Gastroesophageal sphincter (tissue), 4 donors: Measurements from ENCODE around the gene SLC39A12. TPM values are rescaled to one million over a fixed set of nuclear protein-coding genes. Genes with fewer than 3 reads are reported as not detected.

Experiments used
- ATAC-seq: fragments of 150-250 bp; one replicate; pipeline ENCODE4 v1.9.1; 2016; ENCODE audit warnings: mild to moderate bottlenecking, moderate library complexity
- H3K27ac ChIP-seq, 4 donors: fragments of 200-600 bp; sonication (generic) in 3 of 4; 1 replicate in 3 of 4; 2 replicates in 1 of 4; pipeline ENCODE4 v1.5.1; 2016 to 2019
- H3K27me3 ChIP-seq: fragments of 200-600 bp; sonication (generic); one replicate; pipeline ENCODE4 v1.5.1; 2019
- H3K36me3 ChIP-seq, 2 donors: fragments of 200-600 bp; sonication (generic); one replicate each; pipeline ENCODE4 v1.5.1; 2019; ENCODE audit warnings: control low read depth in 1 of 2
- H3K4me1 ChIP-seq, 3 donors: fragments of 200-600 bp; sonication (generic); 1 replicate in 2 of 3; 2 replicates in 1 of 3; pipeline ENCODE4 v1.5.1; 2016 to 2019; ENCODE audit warnings: control low read depth in 2 of 3
- H3K4me3 ChIP-seq, 2 donors: fragments of 200-600 bp; sonication (generic); one replicate each; pipeline ENCODE4 v1.5.1; 2019; ENCODE audit warnings: mild to moderate bottlenecking in 1 of 2, moderate library complexity in 1 of 2
- H3K9me3 ChIP-seq, 3 donors: fragments of 200-600 bp; sonication (generic); one replicate each; pipeline ENCODE4 v1.5.1; 2017 to 2019; ENCODE audit warnings: control low read depth in 2 of 3
- EP300 ChIP-seq: sonication (generic); formaldehyde crosslinking; IDR thresholded peaks from one replicate; pipeline ENCODE4 v1.6.1; 2017; ENCODE audit warnings: antibody characterized with exemption, mild to moderate bottlenecking
- POLR2A ChIP-seq, 2 donors: fragments of 450-650 bp; IDR thresholded peaks; one replicate each; pipeline ENCODE4 v1.6.1; 2017; ENCODE audit warnings: antibody characterized with exemption in 2 of 2, mild to moderate bottlenecking in 2 of 2, moderate library complexity in 1 of 2
- POLR2AphosphoS5 ChIP-seq: sonication (generic); formaldehyde crosslinking; IDR thresholded peaks from one replicate; pipeline ENCODE4 v1.6.1; 2017; ENCODE audit warnings: antibody characterized with exemption
- WGBS, 2 donors: methylation state at CpG; one replicate each; pipeline ENCODE4 v1.1.5; 2018; ENCODE audit warnings: low coverage in 1 of 2; 5-methylcytosine and 5-hydroxymethylcytosine counted together
- total RNA-seq, 4 donors: library from RNA; depleted of rRNA; stranded (reverse); fragments of >200 nt; gene quantifications; one replicate each; pipeline ENCODE4 v1.1.0, GENCODE V29; 2016
- TF ChIP-seq, protein P1 (sequence below), 4 experiments: fragments of 200-600 bp in 2 of 4; fragments of 450-650 bp in 2 of 4; sonication (generic) in 1 of 4; IDR thresholded peaks; one replicate each; pipeline ENCODE4 v1.5.1; 2017 to 2019; ENCODE audit warnings: antibody characterized with exemption in 4 of 4, mild to moderate bottlenecking in 2 of 4, moderate library complexity in 2 of 4

The SLC39A12 gene
- total RNA-seq, 4 donors from 2014 or later, result 0.12 TPM; not detected in 3

- Histone ChIP-seq H3K4me1 (peaks cover 0 to 9% (median 0%) of the 10 kb centered on the region in 3 donors), H3K4me3 (no peak overlapping the region), H3K9me3 (no peaks in the 10 kb centered on the region), H3K27ac (no peak overlapping the region), H3K36me3 (no peaks in the 10 kb centered on the region), H3K27me3 (no peaks in the 10 kb centered on the region)
- WGBS, 2 donors, result 61 to 70% methylated on average over 5 to 7 of the region's 8 CpGs
- ATAC-seq, result no peak
- TF ChIP-seq POLR2A (IDR thresholded peaks at IDR 0.05) (no peak), POLR2AphosphoS5 (no peak)
These were observed 93.4 kb downstream of the SLC39A12 start for GRCh38 chr10:18044976-18045720.

GRCh38 chr10:18056583-18056982 lies 104.9 kb downstream of the SLC39A12 start:
- TF ChIP-seq, protein P1, sequence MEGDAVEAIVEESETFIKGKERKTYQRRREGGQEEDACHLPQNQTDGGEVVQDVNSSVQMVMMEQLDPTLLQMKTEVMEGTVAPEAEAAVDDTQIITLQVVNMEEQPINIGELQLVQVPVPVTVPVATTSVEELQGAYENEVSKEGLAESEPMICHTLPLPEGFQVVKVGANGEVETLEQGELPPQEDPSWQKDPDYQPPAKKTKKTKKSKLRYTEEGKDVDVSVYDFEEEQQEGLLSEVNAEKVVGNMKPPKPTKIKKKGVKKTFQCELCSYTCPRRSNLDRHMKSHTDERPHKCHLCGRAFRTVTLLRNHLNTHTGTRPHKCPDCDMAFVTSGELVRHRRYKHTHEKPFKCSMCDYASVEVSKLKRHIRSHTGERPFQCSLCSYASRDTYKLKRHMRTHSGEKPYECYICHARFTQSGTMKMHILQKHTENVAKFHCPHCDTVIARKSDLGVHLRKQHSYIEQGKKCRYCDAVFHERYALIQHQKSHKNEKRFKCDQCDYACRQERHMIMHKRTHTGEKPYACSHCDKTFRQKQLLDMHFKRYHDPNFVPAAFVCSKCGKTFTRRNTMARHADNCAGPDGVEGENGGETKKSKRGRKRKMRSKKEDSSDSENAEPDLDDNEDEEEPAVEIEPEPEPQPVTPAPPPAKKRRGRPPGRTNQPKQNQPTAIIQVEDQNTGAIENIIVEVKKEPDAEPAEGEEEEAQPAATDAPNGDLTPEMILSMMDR (IDR thresholded peaks at IDR 0.05), result no peak
- TF ChIP-seq POLR2A (IDR thresholded peaks at IDR 0.05) (no peak), EP300 (no peak), POLR2AphosphoS5 (no peak)
- no peaks in the 10 kb centered on the region for H3K27me3 ChIP-seq
- H3K36me3 ChIP-seq, result no peaks in the 10 kb centered on the region
- no peak overlapping the region for H3K27ac ChIP-seq
- no peak for ATAC-seq
- H3K9me3 ChIP-seq, result peaks cover 0 to 4% (median 0%) of the 10 kb centered on the region in 3 donors
- H3K4me3 ChIP-seq, result no peak overlapping the region
- H3K4me1 ChIP-seq, result peaks cover 0 to 31% (median 4%) of the 10 kb centered on the region in 3 donors
- 22 to 29% methylated on average over 1 of the region's 1 CpG for WGBS, 2 donors

DNA sequence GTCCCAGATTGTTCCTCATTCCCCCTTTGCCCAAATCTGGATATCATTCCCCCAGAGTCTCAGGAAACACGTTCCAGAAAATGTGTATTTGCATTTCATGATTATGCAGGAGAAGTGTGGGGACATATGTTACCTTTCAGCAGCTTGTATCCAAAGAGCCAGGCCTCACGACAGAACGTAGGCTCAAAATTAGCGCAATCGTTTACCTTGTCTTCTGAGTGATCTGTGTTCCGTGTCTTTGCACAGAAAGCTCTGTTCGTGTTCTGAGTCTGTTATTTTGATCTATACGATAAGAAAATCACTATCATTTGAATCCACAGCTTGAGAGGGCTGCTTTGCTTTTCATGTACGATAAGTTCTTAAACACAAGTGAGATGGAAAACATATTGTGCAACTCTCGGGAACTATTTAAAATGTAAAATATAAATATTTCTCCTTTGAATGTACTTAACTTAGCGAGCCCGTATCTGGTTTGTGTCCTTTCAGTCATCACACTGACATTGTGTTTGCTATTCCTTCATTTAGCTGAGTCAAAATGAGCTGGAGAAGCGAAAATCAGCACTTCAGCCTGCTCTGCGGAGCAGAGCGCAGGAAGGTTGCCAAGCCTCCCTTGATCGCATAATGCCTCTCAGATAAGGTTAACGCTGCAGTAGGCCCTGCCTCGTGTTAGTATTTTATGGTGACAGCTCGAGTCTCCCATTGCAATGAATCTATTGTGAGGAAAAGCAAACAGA lies 108.3 kb downstream of the SLC39A12 start:
- TF ChIP-seq EP300 (no peak), POLR2AphosphoS5 (peak; percentile 92), POLR2A (IDR thresholded peaks at IDR 0.05) (no peak)
- TF ChIP-seq, protein P1 (IDR thresholded peaks at IDR 0.05), result no peak
- H3K36me3 ChIP-seq, result no peaks in the 10 kb centered on the region
- H3K27ac ChIP-seq, result peak overlapping the region; percentile 72 to 81 (median 78)
- WGBS, 2 donors, result 12 to 23% methylated on average over 16 to 19 of the region's 19 CpGs
- no peaks in the 10 kb centered on the region for H3K27me3 ChIP-seq
- ATAC-seq, result peak; percentile 54
- peaks cover 0 to 2% (median 0%) of the 10 kb centered on the region in 3 donors for H3K9me3 ChIP-seq
- H3K4me1 ChIP-seq, result peaks cover 0 to 31% (median 4%) of the 10 kb centered on the region in 3 donors
- peak overlapping the region in 1 of 2 donors; percentile 6 for H3K4me3 ChIP-seq

- no peak overlapping the region for H3K4me3 ChIP-seq
- ATAC-seq, result no peak
These were observed 115.2 kb downstream of the SLC39A12 start for GRCh38 chr10:18066947-18067346.

DNA sequence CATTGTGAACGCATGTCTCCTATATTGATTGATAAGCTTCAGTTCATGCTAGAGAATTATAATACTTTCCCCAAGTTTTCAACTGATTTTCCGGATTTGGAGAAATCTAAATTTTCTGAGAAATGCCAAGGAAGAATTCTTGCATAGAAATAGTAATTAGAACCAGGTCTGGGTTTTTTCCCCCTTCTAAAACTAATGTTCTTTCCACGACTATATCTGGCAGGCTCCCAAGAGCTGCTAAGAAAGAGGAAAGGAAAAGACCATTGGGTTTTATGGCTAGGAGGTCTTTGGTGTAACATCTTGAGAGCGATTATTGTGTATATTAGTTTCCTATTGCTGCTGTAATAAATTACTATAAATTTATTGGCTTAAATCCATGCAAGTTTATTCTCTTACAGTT lies 116.7 kb downstream of the SLC39A12 start:
- Histone ChIP-seq H3K27ac (no peak overlapping the region), H3K4me3 (no peak overlapping the region), H3K27me3 (no peaks in the 10 kb centered on the region), H3K9me3 (no peaks in the 10 kb centered on the region), H3K4me1 (no peaks in the 10 kb centered on the region), H3K36me3 (no peaks in the 10 kb centered on the region)
- no peak for TF ChIP-seq POLR2A (IDR thresholded peaks at IDR 0.05)
- TF ChIP-seq, protein P1 (IDR thresholded peaks at IDR 0.05), result no peak
- TF ChIP-seq POLR2AphosphoS5, result no peak
- TF ChIP-seq EP300, result no peak
- no peak for ATAC-seq
- WGBS, 2 donors, result 70 to 78% methylated on average over 4 of the region's 4 CpGs

More at GRCh38 chr10:18066947-18067346, 115.2 kb downstream of the SLC39A12 start:
- Histone ChIP-seq H3K27me3 (no peaks in the 10 kb centered on the region), H3K36me3 (no peaks in the 10 kb centered on the region), H3K4me1 (no peaks in the 10 kb centered on the region), H3K9me3 (no peaks in the 10 kb centered on the region), H3K27ac (no peak overlapping the region)
- WGBS, 2 donors, result 94 to 100% methylated on average over 3 of the region's 4 CpGs
- TF ChIP-seq POLR2AphosphoS5 (no peak), POLR2A (IDR thresholded peaks at IDR 0.05) (no peak), EP300 (no peak)
- TF ChIP-seq, protein P1 (IDR thresholded peaks at IDR 0.05), result no peak
